LNCaP clone FGC (cell line): ENCODE data around the gene ANKRD55.

Experiments used
- DNase-seq: peaks from one replicate; pipeline ENCODE4 v3.0.0-alpha.2; 2011; ENCODE audit warnings: low read depth
- H3K4me3 ChIP-seq: 2 replicates; pipeline ENCODE4 v1.5.1; 2011; ENCODE audit warnings: mild to moderate bottlenecking, low read depth, low read length, control low read depth
- TF ChIP-seq, protein P1 (sequence below): IDR thresholded peaks from 2 replicates; pipeline ENCODE4 v1.5.1; 2012; ENCODE audit warnings: mild to moderate bottlenecking; ENCODE audit not compliant: control insufficient read depth, insufficient read depth; ENCODE audit errors: extremely low read depth

ANKRD55 gene

DNA sequence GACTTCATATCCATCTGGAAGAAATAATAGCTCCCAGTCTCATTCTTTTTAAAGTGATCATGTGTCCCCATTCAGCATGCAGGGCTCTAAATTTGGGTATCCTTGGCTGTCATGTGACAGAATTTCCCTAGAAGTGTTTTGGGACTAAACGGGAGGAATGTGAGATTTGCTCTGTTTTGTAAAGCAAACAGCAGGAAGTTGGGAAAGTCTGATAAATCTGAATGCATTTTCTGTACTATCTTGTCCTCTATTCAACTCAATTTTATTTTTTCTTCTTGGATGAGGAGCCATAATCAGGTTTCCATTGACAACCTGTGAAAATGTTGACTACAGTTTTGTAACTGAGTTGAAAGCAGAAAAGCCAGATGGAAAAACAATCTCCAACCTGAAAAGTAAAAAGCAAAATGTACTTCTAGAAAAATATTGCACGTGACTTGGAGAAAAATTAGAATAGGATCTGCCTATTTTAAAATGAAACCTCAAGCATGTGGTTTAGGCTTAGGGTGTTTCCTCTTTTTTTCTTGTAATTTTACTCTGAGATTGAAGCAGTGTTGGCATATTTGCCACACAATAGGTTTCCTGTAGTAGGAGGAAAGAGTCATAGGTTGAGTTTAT lies 162.2 kb downstream of the ANKRD55 start:
- TF ChIP-seq, protein P1, sequence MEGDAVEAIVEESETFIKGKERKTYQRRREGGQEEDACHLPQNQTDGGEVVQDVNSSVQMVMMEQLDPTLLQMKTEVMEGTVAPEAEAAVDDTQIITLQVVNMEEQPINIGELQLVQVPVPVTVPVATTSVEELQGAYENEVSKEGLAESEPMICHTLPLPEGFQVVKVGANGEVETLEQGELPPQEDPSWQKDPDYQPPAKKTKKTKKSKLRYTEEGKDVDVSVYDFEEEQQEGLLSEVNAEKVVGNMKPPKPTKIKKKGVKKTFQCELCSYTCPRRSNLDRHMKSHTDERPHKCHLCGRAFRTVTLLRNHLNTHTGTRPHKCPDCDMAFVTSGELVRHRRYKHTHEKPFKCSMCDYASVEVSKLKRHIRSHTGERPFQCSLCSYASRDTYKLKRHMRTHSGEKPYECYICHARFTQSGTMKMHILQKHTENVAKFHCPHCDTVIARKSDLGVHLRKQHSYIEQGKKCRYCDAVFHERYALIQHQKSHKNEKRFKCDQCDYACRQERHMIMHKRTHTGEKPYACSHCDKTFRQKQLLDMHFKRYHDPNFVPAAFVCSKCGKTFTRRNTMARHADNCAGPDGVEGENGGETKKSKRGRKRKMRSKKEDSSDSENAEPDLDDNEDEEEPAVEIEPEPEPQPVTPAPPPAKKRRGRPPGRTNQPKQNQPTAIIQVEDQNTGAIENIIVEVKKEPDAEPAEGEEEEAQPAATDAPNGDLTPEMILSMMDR = no peak
- no peak overlapping the region for H3K4me3 ChIP-seq
- DNase-seq = no peak

DNA sequence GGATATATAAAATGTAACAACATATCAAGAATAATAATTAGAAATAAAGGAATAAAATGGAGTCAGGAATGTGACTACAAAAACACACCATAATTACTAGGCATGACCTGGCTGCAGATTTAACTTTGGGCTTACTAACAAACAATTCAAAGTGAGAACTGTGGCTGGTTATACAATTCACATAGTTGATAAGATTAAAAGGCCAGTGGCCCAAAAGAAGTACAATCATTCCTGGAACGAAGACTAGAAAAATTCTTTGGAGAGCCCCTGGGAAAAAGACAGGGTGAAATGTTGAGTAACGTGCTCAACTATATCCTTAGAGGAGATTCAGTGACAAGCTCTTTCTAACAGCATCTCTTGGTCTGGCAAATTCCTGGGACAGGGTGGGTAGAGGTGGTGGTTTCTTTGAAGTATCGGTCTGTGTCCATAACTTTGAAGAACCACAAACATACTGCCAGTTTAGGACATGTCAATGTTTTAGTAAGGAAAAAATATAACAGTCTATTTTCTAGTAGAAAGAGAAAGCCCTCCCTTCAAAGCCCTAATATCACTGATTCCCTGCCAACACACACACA lies 163.4 kb downstream of the ANKRD55 start:
- TF ChIP-seq, protein P1 = no peak
- DNase-seq = no peak
- H3K4me3 ChIP-seq = no peak overlapping the region

DNA sequence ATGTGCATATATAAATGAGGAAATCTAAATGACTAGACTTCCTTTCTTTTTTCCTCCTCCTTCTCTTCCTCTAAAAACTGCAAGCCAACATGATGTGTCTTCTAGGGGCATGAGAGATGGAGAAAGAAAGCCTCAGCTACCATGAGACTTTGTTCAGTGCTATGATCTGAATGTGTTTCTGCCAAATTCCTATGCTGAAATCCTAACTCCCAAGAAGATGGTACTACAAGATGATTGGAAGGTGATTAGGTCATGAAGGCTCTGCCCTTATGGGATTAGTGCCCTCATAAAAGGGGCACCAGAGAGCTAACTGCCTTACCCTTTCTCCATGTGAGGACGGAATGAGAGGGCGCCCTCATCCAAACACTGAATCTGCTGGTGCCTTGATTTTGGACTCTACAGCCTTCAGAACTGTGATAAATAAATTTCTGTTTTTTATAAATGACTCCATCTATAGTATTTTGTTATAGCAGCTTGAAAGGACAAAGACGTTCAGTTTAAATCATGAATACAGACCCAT lies 166.1 kb downstream of the ANKRD55 start:
- no peak overlapping the region for H3K4me3 ChIP-seq
- TF ChIP-seq, protein P1 = no peak
- no peak for DNase-seq

DNA sequence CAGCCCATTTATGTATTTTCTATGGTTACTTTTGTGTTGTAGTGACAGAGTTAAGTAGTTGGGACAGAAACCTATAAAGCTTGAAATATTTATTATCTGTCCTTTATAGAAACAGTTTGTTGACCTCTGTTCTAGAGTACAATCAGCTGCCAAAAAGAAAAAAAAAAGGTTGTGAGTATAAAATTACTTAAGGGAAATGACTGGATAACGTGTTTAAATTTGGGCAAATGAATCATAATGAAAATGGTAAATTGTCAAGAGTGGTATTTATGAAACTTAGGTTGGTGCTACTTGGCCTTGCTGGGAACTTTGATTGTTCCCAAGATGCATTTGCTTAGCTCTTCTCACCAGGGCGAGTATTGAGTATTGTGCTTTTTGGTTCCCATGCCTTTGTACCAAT lies 168.1 kb downstream of the ANKRD55 start:
- TF ChIP-seq, protein P1 = no peak
- DNase-seq = peak; percentile 35
- H3K4me3 ChIP-seq = no peak overlapping the region

DNA sequence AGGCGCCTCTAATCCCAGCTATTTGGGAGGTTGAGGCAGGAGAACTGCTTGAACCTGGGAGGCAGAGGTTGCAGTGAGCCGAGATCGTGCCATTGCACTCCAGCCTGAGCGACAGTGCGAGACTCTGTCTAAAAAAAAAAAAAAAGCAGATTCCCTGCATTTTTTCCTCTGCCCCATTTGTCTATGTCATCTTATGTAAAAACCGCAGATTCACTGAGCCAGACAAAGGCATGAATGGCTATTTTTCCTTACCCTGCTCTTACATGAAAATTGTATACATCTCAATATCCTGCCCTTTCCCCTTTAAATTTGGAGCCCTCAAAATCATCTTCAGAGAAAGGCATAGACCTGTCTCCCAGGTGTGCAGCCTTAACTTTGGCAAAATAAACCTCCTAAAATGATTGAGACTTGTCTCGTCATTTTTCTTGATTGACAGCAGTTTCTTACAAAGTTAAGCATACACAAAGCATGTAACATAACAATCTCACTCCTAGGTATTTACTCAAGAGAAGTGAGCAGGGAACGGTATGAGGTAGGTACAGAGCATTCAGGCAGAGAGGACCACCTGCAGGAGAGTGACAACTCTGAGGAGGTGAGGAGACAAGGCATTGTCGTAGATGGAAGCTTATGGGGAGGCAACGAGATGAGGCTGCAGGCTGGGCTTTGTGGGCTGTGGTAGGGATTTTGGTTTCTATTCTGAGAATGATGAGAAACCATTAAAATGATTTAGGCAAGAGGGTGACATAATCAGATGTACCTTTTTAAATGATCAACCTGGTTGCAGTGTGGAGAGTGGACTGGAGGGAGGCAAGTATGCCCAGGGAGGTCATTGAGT lies 172.6 kb downstream of the ANKRD55 start:
- TF ChIP-seq, protein P1 = no peak
- DNase-seq = no peak
- no peak overlapping the region for H3K4me3 ChIP-seq

DNA sequence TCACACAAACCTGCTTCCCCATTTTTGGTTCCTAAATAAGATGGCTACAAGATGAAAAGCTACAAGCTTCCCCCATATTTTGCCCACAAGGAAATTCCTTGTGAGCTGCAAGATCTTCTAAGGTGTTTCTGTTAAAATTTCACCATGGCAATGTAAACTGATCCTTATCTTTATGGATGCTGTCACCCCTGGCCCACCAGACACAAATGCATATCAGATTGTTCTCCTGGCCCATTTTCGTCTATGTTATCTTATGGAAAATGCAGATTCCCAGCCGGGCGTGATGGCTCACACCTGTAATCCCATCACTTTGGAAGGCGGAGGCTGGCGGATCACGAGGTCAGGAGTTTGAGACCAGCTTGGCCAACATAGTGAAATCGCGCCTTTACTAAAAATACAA lies 173.3 kb downstream of the ANKRD55 start:
- DNase-seq = no peak
- TF ChIP-seq, protein P1 = no peak
- H3K4me3 ChIP-seq = no peak overlapping the region
